Panc1 (cell line): ENCODE measurements around the gene C1QL1.

ENCODE experiments used
- CTCF ChIP-seq: fragments of 450-650 bp; IDR thresholded peaks from 2 replicates; pipeline ENCODE4 v1.5.1; 2017; ENCODE audit warnings: mild to moderate bottlenecking
- POLR2AphosphoS5 ChIP-seq: IDR thresholded peaks from 2 replicates; pipeline ENCODE4 v1.6.1; 2012; ENCODE audit warnings: mild to moderate bottlenecking, low read depth, low read length, moderate library complexity
- TCF7L2 ChIP-seq: IDR thresholded peaks from 2 replicates; pipeline ENCODE4 v1.6.1; 2011; ENCODE audit warnings: mild to moderate bottlenecking, low read depth, low read length, inconsistent platforms

GRCh38 chr17:44919885-44920564 lies 48.1 kb downstream of the C1QL1 start:
- TF ChIP-seq TCF7L2 (no peak), POLR2AphosphoS5 (no peak), CTCF (peak; percentile 85)
